ENCODE measurements around the gene KIAA1210. TPM values are rescaled to one million over a fixed set of nuclear protein-coding genes. Genes with fewer than 3 reads are reported as not detected.

The KIAA1210 gene
- total RNA-seq, 6 experiments from 2014 or later = not detected

DNA sequence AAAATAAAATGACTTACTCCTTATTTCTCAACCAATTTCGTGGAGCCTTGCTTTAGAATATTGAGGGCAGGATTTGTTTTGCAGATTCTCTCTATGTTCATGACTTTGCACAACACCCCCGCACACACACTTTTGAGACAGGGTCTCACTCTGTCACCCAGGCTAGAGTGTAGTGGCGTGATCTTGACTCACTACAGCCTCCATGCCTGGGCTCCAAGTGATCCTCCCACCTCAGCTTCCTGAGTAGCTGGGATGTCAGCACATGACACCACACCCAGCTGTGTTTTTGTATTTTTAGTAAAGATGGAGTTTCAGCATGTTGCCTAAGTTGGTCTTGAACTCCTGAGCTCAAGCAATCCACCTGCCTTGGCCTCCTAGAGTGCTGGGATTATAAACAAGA is 42.8 kb downstream of the KIAA1210 start:
- TF ChIP-seq, protein P1, sequence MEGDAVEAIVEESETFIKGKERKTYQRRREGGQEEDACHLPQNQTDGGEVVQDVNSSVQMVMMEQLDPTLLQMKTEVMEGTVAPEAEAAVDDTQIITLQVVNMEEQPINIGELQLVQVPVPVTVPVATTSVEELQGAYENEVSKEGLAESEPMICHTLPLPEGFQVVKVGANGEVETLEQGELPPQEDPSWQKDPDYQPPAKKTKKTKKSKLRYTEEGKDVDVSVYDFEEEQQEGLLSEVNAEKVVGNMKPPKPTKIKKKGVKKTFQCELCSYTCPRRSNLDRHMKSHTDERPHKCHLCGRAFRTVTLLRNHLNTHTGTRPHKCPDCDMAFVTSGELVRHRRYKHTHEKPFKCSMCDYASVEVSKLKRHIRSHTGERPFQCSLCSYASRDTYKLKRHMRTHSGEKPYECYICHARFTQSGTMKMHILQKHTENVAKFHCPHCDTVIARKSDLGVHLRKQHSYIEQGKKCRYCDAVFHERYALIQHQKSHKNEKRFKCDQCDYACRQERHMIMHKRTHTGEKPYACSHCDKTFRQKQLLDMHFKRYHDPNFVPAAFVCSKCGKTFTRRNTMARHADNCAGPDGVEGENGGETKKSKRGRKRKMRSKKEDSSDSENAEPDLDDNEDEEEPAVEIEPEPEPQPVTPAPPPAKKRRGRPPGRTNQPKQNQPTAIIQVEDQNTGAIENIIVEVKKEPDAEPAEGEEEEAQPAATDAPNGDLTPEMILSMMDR (IDR thresholded peaks at IDR 0.05) = no peak
- no peaks in the 10 kb centered on the region for H3K36me3 Mint-ChIP-seq (ENCODE audit: low read depth)

DNA sequence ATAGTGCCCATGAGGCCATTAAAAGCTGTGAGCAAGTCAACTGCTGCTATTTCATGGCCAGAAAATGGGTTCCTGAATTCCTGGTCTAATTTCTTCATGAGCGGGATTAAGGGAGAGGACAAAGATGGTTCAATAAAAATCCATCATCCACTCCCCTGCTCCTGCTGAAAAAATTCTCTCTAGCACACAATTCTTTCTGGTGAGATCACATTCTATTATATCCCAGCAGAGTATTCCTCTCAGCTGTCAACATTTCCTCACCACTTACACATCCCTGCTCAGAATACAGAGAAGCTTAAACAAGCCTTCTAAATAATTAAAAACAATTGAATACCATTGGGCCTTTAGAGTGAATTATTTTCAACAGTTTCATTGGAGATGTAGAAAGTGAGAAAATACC is 45.3 kb downstream of the KIAA1210 start:
- H3K4me1 Mint-ChIP-seq (ENCODE audit: low read depth) = no peaks in the 10 kb centered on the region
- peaks cover 9% of the 10 kb centered on the region for H3K27me3 Mint-ChIP-seq (ENCODE audit: insufficient read depth)
- H3K9me3 Mint-ChIP-seq = no peaks in the 10 kb centered on the region
- H3K4me3 Mint-ChIP-seq = no peak overlapping the region
- DNase-seq = no peak
- H3K27ac Mint-ChIP-seq = no peak overlapping the region
- TF ChIP-seq, protein P1 (IDR thresholded peaks at IDR 0.05) = no peak
- H3K36me3 Mint-ChIP-seq (ENCODE audit: low read depth) = no peaks in the 10 kb centered on the region

More for the DNA sequence above, 42.8 kb downstream of the KIAA1210 start:
- DNase-seq = no peak
- H3K4me1 Mint-ChIP-seq (ENCODE audit: low read depth) = no peaks in the 10 kb centered on the region
- no peaks in the 10 kb centered on the region for H3K9me3 Mint-ChIP-seq
- H3K27me3 Mint-ChIP-seq (ENCODE audit: insufficient read depth) = peaks cover 5% of the 10 kb centered on the region; the same call in 1 of the 2 replicates
- no peak overlapping the region for H3K4me3 Mint-ChIP-seq
- H3K27ac Mint-ChIP-seq = no peak overlapping the region

DNA sequence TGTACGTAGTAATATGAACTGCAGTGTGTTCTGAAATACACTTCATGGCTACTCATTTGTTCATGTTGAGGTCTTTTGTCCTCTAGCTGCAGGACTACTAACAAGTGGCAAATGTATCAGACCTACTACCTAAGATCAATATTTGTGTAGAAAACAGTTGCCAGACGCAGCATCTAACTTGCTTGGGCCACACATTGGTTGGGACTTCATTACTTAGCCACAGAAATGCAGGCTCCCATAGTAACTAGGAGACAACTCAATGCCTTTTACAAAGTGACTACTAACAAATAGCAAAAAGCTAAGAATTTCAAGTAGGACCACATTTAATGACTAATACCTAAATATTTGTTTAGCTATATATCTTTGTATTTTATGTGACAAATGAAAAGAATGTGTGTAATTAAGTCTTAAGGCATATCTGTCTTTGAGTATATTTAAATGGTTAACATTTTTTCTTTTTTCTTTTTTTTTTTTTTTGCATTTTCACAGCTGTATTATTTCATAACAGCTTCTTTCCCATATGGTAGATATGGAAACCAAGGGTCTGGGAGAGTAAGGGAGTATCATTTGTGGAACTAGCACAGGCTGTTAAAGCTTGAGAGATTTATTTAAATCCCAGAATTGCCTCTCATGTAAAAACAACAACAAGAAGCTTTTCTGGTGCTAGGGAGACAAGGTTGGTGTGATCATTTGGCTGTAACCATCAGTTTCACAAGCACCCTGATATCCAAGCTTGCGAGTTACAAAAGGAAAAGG is 52.2 kb downstream of the KIAA1210 start:
- H3K36me3 Mint-ChIP-seq (ENCODE audit: low read depth) = no peaks in the 10 kb centered on the region

DNA sequence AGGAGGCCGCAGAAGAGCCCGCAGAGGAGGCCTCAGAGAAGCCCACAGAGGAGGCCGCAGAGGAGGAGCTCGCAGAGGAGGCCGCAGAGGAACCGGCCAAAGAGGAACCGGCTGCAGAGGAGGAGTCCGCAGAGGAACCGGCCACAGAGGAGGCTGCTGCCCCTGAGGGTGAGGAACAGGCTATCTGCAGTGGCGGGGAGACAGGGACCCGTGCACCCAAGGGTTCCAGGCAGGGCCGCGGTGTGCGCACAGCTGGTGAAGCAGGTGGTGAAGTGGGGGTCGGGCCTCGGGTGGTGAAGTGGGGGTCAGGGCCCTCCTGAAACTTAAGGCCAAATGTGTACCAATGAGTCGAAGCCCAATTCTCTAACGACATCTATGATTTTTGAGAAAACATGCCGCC is 53.7 kb downstream of the KIAA1210 start:
- TF ChIP-seq, protein P1 (IDR thresholded peaks at IDR 0.05) = no peak
- Mint-ChIP-seq H3K27me3 (ENCODE audit: insufficient read depth) (peaks cover 9% of the 10 kb centered on the region), H3K27ac (no peak overlapping the region), H3K4me3 (no peak overlapping the region), H3K9me3 (no peaks in the 10 kb centered on the region), H3K4me1 (ENCODE audit: low read depth) (no peaks in the 10 kb centered on the region), H3K36me3 (ENCODE audit: low read depth) (no peaks in the 10 kb centered on the region)
- DNase-seq = no peak

More for the DNA sequence above, 52.2 kb downstream of the KIAA1210 start:
- Mint-ChIP-seq H3K4me3 (no peak overlapping the region), H3K4me1 (ENCODE audit: low read depth) (no peaks in the 10 kb centered on the region), H3K9me3 (no peaks in the 10 kb centered on the region), H3K27me3 (ENCODE audit: insufficient read depth) (peaks cover 14% of the 10 kb centered on the region), H3K27ac (no peak overlapping the region)
- TF ChIP-seq, protein P1 (IDR thresholded peaks at IDR 0.05) = no peak
- DNase-seq = no peak

DNA sequence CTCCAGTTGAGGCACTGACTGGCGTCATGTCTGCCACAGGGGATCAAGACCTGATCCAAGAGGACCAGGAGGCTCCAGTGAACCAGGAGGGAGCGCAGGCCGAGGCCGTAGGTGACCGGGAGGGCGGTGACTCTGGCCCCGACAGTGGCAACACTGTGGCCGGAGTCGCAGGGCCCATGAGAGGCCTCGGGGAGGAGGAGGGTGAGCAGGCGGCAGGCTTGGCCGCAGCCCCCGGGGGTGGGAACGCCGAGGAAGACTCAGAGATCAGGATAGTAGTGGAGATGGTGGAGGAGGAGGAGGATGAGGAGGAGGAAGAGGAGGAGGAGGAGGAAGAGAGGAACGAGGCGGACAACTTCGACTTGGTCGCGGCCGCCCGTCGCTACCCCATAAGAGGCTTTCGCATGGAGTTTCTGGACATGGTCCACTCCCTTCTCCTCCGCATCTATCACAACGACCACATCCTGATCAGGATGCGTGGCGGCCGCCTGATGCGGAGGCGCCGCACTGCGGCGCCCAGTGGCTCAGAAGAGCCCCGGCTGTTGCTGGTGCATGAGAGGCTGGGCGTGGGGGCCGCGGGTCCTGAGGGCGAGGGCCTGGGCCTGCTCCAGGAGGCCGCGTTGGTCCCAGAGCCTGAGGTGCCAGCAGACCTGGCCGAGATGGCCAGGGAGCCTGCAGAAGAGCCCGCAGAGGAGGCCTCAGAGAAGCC is 54.3 kb downstream of the KIAA1210 start:
- DNase-seq = no peak

More for the DNA sequence above, 54.3 kb downstream of the KIAA1210 start:
- Mint-ChIP-seq H3K4me3 (no peak overlapping the region), H3K9me3 (no peaks in the 10 kb centered on the region), H3K27me3 (ENCODE audit: insufficient read depth) (peaks cover 9% of the 10 kb centered on the region), H3K36me3 (ENCODE audit: low read depth) (no peaks in the 10 kb centered on the region), H3K27ac (no peak overlapping the region), H3K4me1 (ENCODE audit: low read depth) (no peaks in the 10 kb centered on the region)
- TF ChIP-seq, protein P1 (IDR thresholded peaks at IDR 0.05) = no peak

Data from HFFc6 (cell line).